Gastrocnemius medialis (tissue), 4 donors: ENCODE data around the gene DGLUCY. TPM values are rescaled to one million over a fixed set of nuclear protein-coding genes. Genes with fewer than 3 reads are reported as not detected.

ENCODE experiments used
- ATAC-seq, 2 donors: fragments of 150-250 bp; one replicate each; pipeline ENCODE4 v1.9.1; 2016
- DNase-seq, 2 donors: peaks; one replicate each; pipeline ENCODE4 v3.0.0-alpha.2; 2019
- H3K27ac ChIP-seq, 4 donors: fragments of 200-600 bp; sonication (generic); 1 replicate in 1 of 4; 2 replicates in 3 of 4; pipeline ENCODE4 v1.5.1; 2016 to 2018; ENCODE audit warnings: mild to moderate bottlenecking in 2 of 4, moderate library complexity in 1 of 4
- H3K27me3 ChIP-seq, 3 donors: fragments of 200-600 bp; sonication (generic) in 2 of 3; 1 replicate in 1 of 3; 2 replicates in 2 of 3; pipeline versions ENCODE4 v1.5.1 to v1.6.0; 2016 to 2019; ENCODE audit warnings: mild to moderate bottlenecking in 1 of 3, moderate library complexity in 1 of 3
- H3K36me3 ChIP-seq, 2 donors: fragments of 200-600 bp; sonication (generic) in 1 of 2; one replicate each; pipeline ENCODE4 v1.5.1; 2017 to 2018
- H3K4me1 ChIP-seq, 2 donors: fragments of 200-600 bp; sonication (generic) in 1 of 2; one replicate each; pipeline ENCODE4 v1.5.1; 2016 to 2017; ENCODE audit warnings: mild to moderate bottlenecking in 2 of 2
- H3K4me3 ChIP-seq, 4 donors: fragments of 200-600 bp; sonication (generic) in 3 of 4; 1 replicate in 1 of 4; 2 replicates in 3 of 4; pipeline ENCODE4 v1.5.1; 2016 to 2019; ENCODE audit warnings: mild to moderate bottlenecking in 2 of 4
- H3K9me3 ChIP-seq, 3 donors: fragments of 200-600 bp; sonication (generic) in 2 of 3; 1 replicate in 1 of 3; 2 replicates in 2 of 3; pipeline ENCODE4 v1.5.1; 2016 to 2019
- CTCF ChIP-seq, 5 experiments: fragments of 450-650 bp in 3 of 5; fragments of 200-600 bp in 2 of 5; sonication (generic) in 2 of 5; IDR thresholded peaks in 4 of 5; conservative IDR thresholded peaks in 1 of 5; 1 replicate in 4 of 5; 2 replicates in 1 of 5; pipeline ENCODE4 v1.5.1; 2016 to 2019; ENCODE audit warnings: antibody characterized with exemption in 5 of 5, mild to moderate bottlenecking in 3 of 5, moderate library complexity in 3 of 5
- POLR2A ChIP-seq, 2 donors: fragments of 450-650 bp; IDR thresholded peaks; one replicate each; pipeline ENCODE4 v1.6.1; 2017; ENCODE audit warnings: antibody characterized with exemption in 2 of 2, mild to moderate bottlenecking in 2 of 2, moderate library complexity in 2 of 2
- in situ Hi-C, 4 donors: fragments of 200-750 bp; cut with MboI; loops; one replicate each; pipeline versions ENCODE4 v1.15.0 to v1.8.0; 2017; ENCODE audit warnings: low sequenced_read_pairs in 4 of 4
- intact Hi-C: fragments of 100-400 bp; cut with DNase I; formaldehyde crosslinking; loops from one replicate; pipeline ENCODE4 v1.15.1; 2023; ENCODE audit warnings: low total_unique reads
- total RNA-seq, 4 donors: library from RNA; depleted of rRNA; stranded (reverse); fragments of >200 nt; gene quantifications; one replicate each; pipeline versions ENCODE4 v1.1.0 to v1.2.3, GENCODE V29; 2016

Gene DGLUCY
- total RNA-seq, result 10 to 100 TPM; 29.3 to 93.7 (median 67.8) TPM

- no peaks in the 10 kb centered on the region for H3K27me3 ChIP-seq
- TF ChIP-seq CTCF (IDR thresholded peaks at IDR 0.05 in 4 of 5, conservative IDR thresholded peaks at IDR 0.05 in 1 of 5), result no peak
- no peak for TF ChIP-seq POLR2A (IDR thresholded peaks at IDR 0.05)
- peak within 1 kb of the TSS; percentile 72 to 92 (median 82) for H3K4me3 ChIP-seq
- H3K4me1 ChIP-seq, result peaks cover 42 to 46% of the 10 kb centered on the region in 2 donors
- DNase-seq, result peak; percentile 81 to 88
- in situ Hi-C loops, result no loop called here
- no peaks in the 10 kb centered on the region for H3K36me3 ChIP-seq
- intact Hi-C loops, result loop anchor here (2.0 kb wide), 2 partner anchors 19 to 53 kb away; partner anchors contain the start of gene RPS6KA5
- peak within 1 kb of the TSS; percentile 97 to 100 (median 100) for H3K27ac ChIP-seq
- H3K9me3 ChIP-seq, result no peaks in the 10 kb centered on the region
- ATAC-seq, result no peak
Measured at GRCh38 chr14:91113829-91114078, at the start of gene DGLUCY. Gene DGLUCY (plus strand): TSS chr14:91114073. CDS start chr14:91160295, 46,222 bp downstream.

DNA sequence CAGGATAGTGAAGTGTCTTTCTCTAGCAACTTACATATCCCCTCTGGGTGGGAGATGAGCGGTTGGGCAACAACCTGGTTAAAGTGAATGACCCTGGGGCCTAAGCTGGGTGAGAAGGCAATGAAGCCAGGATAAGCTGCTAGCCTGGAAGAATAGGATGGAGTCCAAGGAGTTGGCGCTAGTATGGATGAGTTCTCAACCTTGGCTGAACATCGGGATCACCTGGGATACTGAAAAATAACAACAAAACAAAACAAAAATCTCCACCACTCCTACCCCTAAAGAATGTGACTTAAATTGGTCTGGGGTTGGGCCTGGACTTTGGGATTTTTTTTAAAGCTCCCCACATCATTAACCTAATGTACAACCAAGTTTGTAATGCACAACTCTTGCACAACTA, 48.6 kb upstream of the DGLUCY start:
- TF ChIP-seq POLR2A (IDR thresholded peaks at IDR 0.05) (no peak), CTCF (IDR thresholded peaks at IDR 0.05 in 4 of 5, conservative IDR thresholded peaks at IDR 0.05 in 1 of 5) (no peak)
- in situ Hi-C loops, result loop anchor here in 2 of 4 donors (25.0 kb wide), 2 partner anchors 222 to 678 kb away; partner anchors contain the start of gene CALM1 (in 1 of the 2)

GRCh38 chr14:91067186-91067585, 46.7 kb upstream of the DGLUCY start:
- Histone ChIP-seq H3K4me3 (no peak overlapping the region), H3K4me1 (peaks cover 0 to 15% of the 10 kb centered on the region in 2 donors), H3K27ac (no peak overlapping the region), H3K27me3 (no peaks in the 10 kb centered on the region), H3K36me3 (no peaks in the 10 kb centered on the region), H3K9me3 (no peaks in the 10 kb centered on the region)
- intact Hi-C loops (loop anchor here (10.0 kb wide), 2 partner anchors 162 to 242 kb away; no protein-coding TSS in a partner anchor), in situ Hi-C loops (loop anchor here in 2 of 4 donors (25.0 kb wide), 2 partner anchors 220 to 680 kb away; partner anchors contain the start of gene CALM1 (in 1 of the 2))
- DNase-seq, result no peak
- TF ChIP-seq CTCF (IDR thresholded peaks at IDR 0.05 in 4 of 5, conservative IDR thresholded peaks at IDR 0.05 in 1 of 5) (no peak), POLR2A (IDR thresholded peaks at IDR 0.05) (no peak)
- no peak for ATAC-seq

More for the DNA sequence above, 48.6 kb upstream of the DGLUCY start:
- ATAC-seq (no peak), DNase-seq (peak in 1 of 2 donors; percentile 19)
- Histone ChIP-seq H3K27ac (peak overlapping the region in 2 of 4 donors; percentile 6 to 58), H3K9me3 (no peaks in the 10 kb centered on the region), H3K4me1 (peaks cover 7 to 21% of the 10 kb centered on the region in 2 donors), H3K36me3 (no peaks in the 10 kb centered on the region), H3K4me3 (no peak overlapping the region), H3K27me3 (no peaks in the 10 kb centered on the region)
- intact Hi-C loops, result loop anchor here (10.0 kb wide), 2 partner anchors 160 to 240 kb away; no protein-coding TSS in a partner anchor

- peaks cover 0 to 15% of the 10 kb centered on the region in 2 donors for H3K4me1 ChIP-seq
- H3K27ac ChIP-seq, result no peak overlapping the region
- no peaks in the 10 kb centered on the region for H3K9me3 ChIP-seq
- H3K4me3 ChIP-seq, result no peak overlapping the region
- in situ Hi-C loops, result loop anchor here in 2 of 4 donors (25.0 kb wide), 2 partner anchors 219 to 681 kb away; partner anchors contain the start of gene CALM1 (in 1 of the 2)
- intact Hi-C loops, result loop anchor here (10.0 kb wide), 2 partner anchors 164 to 244 kb away; no protein-coding TSS in a partner anchor
- no peaks in the 10 kb centered on the region for H3K27me3 ChIP-seq
- no peak for TF ChIP-seq CTCF (IDR thresholded peaks at IDR 0.05 in 4 of 5, conservative IDR thresholded peaks at IDR 0.05 in 1 of 5)
- TF ChIP-seq POLR2A (IDR thresholded peaks at IDR 0.05), result no peak
- no peak for ATAC-seq
- no peaks in the 10 kb centered on the region for H3K36me3 ChIP-seq
- DNase-seq, result no peak
Measured at GRCh38 chr14:91068642-91069041, 45.2 kb upstream of the DGLUCY start.
